HG02763 (cell line): ENCODE data around the gene CLIP4.

Experiments
- ATAC-seq: cut with Tn5 transposase; IDR thresholded peaks from one replicate; pipeline ENCODE4 v1.9.1; 2021; ENCODE audit warnings: mild to moderate bottlenecking, moderate library complexity; ENCODE audit not compliant: unreplicated experiment

CLIP4 gene

GRCh38 chr2:29130295-29130694 lies 15.1 kb downstream of the CLIP4 start:
- no peak for ATAC-seq

DNA sequence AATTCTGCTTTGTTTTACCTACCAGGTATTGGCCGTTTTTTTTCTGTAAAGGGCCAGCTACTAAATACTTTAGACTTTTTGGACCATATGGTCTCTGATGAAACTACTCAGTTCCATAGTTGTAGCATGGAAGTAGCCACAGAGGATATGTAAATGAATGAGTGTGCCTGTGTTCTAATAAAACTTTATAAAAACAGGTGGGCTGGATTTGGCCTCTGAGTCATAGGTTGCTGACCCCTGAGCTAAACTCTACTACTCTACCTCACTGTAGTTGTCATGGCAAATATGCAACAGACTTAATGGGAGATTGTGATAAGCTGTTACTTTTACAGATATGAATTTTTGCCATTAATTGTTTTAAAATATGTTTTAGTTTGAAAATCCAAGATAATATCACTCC lies 19.7 kb downstream of the CLIP4 start:
- ATAC-seq: no peak

DNA sequence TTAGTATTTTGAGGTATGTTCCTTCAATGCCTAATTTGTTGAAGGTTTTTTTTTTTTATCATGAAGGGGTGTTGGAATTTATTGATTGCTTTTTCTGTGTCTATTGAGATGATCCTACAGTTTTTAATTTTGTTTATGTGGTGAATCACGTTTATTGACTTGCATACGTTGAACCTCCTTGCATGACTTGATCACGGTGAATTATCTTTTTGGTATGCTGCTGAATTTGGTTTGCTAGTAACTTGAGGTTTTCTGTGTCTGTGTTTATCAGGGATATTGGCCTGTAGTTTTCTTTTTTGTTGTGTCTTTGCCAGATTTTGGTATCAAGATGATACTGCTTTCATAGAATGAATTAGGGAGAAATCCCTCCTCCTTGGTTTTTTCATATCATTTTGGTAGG lies 23.9 kb downstream of the CLIP4 start:
- no peak for ATAC-seq

DNA sequence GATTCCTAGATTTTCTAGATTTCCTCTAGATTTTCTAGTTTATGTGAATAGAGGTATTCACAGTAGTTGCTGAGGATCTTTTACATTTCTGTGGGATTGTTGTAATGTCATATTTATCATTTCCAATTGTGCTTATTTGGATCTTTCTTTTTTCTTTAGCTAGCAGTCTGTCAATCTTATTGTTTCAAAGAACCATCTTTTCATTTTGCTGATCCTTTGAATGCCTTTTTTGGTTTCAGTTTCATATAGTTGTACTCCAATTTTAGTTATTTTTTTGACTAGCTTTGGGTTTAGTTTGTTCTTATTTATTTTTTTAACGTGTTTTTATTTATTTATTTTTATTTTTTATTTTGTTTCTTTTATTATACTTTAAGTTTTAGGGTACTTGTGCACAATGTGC lies 24.5 kb downstream of the CLIP4 start:
- no peak for ATAC-seq

DNA sequence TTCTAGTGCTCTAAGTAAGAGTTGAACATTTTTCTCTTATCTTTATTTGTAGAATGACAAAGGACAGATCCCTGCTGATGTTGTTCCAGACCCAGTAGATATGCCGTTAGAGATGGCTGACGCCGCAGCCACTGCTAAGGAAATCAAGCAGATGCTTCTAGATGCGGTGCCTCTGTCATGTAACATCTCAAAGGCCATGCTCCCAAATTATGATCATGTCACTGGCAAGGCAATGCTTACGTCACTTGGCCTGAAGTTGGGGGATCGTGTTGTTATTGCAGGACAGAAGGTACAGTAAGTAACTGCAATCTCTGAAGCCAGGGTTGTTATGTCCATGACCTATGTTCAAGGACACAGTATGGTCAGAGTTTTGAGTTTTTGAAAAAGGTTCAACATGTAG lies 28.4 kb downstream of the CLIP4 start:
- no peak for ATAC-seq

DNA sequence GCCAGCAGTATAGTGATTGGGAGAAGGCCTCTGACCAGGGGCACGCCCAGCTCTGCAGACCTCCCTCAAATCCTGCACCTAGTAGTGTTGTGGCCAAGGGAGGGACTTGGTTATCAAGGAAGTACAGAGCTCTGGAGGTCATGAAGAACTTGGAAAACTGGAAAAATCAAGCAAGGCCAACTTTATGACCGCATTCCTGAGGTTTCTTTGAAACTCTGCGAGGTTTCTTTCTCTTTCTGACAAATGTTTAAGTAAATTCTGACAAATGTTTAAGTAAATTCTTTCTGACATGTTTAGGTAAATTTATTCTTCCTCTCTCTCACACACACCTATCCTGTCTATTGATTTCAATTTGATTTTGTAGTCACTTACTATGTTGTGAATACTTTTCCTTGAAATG lies 31.0 kb downstream of the CLIP4 start:
- no peak for ATAC-seq

- no peak for ATAC-seq
These were observed 32.7 kb downstream of the CLIP4 start for GRCh38 chr2:29147963-29148362.

- no peak for ATAC-seq
These were observed 39.4 kb downstream of the CLIP4 start for GRCh38 chr2:29154610-29155009.

DNA sequence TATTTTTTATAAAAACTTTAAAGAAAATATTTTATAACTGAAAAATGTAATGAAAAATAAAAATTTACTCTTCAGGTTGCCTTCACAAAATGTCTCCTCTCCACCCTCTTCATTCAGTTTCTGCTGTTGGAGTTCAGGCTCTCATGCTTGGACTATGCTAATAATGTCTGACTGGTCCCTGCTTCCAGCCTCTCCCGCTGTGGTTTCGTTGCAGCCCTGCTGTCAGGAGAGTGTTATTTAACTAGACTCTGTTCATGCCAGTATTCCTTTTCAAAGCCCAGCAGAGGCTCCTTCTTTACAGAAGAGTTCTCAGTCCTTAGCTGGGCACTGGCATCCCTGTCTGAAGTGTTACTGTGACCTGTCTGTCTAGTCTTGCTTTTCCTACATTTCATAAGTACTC lies 40.4 kb downstream of the CLIP4 start:
- ATAC-seq: no peak

DNA sequence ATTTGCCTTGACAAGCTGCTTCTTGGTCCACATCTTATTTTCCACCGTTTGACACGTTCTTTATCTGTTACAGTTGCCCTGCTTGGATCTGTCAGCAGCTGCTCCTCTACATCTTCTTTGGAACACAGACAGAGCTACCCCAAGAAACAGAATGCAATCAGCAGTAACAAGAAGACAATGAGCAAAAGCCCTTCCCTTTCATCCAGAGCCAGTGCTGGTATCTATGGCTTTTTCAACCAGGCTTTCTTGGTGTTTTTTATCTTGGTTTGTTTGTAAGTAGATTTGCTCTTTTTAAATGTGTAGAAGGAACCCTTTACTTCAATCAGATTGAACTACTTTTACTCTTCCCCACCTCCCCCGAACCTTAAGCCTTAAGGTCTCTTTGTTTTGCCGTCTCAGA lies 41.9 kb downstream of the CLIP4 start:
- no peak for ATAC-seq

DNA sequence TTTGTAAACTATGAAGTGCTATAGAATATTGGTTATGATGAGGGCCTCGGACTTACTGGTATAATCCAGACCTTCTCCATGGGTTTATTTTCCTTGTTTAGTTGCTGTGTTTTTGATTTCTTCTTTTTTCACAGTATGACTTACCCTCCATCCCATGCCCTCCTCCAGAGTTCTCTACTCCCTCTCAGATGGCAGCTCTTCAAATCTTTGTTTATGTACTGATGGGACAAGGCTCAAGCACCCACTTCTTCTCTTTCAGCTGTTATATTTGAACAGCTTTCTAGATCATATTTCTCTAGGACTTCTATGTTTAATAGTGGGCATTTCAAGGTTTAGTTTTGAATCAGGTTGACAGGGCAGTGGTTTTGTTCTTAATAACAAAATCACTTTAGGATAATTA lies 43.9 kb downstream of the CLIP4 start:
- ATAC-seq: no peak

- no peak for ATAC-seq
These were observed 45.0 kb downstream of the CLIP4 start for GRCh38 chr2:29160184-29160583.

DNA sequence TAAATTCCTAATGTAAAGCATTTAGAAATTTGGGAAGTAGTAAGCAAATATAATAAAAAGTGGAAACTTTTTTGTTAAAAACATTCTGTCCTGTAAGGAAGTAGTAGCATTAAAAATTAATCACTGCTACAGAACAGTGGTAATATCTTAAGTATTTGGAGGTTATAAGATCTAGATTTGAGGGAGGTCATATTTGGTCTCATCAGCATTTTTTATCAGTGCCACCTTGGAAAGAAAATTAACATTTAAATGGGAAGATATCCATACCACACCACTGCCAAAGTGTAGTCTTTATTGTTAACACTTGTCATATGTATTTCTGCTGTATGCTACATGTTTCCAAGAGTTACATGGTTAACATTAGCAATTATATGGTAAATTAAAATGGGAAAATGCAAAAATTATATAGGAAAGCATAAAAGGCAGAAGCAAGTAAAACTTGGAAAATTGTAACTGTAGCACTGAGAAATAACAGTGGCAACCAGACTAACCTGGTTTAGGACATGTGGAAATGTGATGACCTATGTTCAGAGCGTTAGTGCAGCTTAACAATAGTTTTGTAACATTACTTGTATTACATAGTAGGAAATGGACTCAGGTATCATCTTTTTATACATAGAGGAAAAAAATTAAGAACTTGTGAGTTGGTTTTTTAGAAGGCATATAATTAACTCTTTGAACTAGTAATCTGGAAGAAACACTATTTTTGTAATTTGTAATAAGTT lies 47.2 kb downstream of the CLIP4 start:
- ATAC-seq: no peak

GRCh38 chr2:29164091-29164846 lies 49.1 kb downstream of the CLIP4 start:
- ATAC-seq: no peak

GRCh38 chr2:29165362-29166241 lies 50.4 kb downstream of the CLIP4 start:
- ATAC-seq: no peak

DNA sequence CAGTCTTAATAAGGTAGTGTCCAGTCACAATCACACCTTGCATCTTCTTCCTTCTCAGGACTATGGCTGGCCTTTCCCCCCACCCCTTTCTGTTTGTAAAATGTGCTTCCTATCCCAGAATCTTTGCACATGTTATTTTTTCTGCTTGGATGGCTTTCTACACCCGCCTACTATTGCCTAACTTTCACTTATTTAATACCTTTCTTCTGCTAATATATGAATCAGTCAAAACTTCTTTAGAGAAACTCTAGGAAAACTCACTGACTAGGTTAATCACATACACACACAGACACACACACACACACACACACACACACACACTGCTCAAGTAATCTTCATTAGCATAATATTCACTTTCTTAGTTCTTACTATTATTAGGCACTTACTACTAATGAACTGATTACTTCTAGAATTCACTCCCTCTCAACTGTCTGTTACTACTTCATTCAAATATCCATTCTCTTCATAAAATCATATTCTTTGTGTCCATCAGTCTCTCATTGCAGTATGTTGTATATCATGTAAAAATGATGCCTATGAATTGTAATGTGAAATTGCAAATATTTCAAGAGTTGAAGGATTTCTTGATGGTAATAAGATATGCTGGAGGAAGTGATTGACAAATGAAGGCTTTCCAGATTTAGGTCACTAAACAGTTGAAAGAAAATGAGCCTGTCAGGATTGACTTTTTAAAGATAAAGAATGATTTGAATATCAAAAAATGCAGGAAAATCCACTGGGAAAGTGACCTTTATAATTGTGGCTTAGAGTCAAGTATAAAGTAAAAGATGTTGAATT lies 51.2 kb downstream of the CLIP4 start:
- no peak for ATAC-seq

DNA sequence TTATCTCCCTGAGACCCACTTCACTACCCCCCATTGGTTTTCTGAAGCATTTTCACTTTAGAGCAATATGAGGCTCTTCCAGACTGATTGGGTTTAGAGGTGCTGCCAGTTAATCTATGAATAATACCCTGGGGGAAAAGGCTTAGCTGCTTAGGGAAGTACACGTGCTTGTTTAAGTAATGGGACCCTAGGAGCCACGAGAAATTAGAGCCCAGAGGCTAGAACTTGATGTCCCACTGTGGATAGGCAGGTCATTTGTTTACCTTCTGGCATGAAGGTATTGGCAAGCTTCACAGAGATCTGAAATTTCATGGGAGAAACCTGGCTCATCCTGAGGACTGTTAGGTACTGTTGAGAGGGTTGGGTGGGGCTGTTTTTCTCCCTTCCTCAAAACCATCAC lies 59.7 kb downstream of the CLIP4 start:
- no peak for ATAC-seq

GRCh38 chr2:29175338-29175737 lies 60.1 kb downstream of the CLIP4 start:
- ATAC-seq: no peak

GRCh38 chr2:29182334-29182733 lies 67.1 kb downstream of the CLIP4 start:
- ATAC-seq: no peak

GRCh38 chr2:29182920-29183319 lies 67.7 kb downstream of the CLIP4 start:
- ATAC-seq: no peak

DNA sequence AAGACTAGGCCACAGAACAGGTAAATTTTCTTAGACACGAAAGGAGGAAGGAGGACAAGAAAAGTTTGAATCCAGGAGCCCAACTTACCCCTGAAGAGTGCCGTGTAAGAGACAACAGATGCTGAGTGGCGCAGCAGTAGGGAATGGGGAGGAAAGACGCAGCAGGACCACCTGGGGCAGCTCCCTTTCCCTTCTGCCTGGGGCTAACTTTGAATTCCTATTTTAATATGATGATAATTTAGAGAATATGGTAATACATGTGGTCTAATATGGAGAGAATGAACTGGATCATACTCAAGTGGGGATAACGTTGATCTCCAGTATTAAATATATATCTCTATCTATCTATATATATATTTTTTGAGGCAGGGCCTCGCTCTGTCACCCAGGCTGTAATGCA lies 69.3 kb downstream of the CLIP4 start:
- no peak for ATAC-seq
